Left colon (tissue), 2 donors: ENCODE data around the gene FOXF2. TPM values are rescaled to one million over a fixed set of nuclear protein-coding genes. Genes with fewer than 3 reads are reported as not detected.

Source experiments
- ATAC-seq: fragments of 200-7000 bp; cut with Tn5 transposase; one replicate; pipeline ENCODE4 v1.9.1; 2020; ENCODE audit warnings: mild to moderate bottlenecking, moderate library complexity
- DNase-seq, 2 donors: peaks; one replicate each; pipeline ENCODE4 v3.0.0-alpha.2; 2020
- intact Hi-C, 2 donors: fragments of 100-400 bp; cut with DNase I in 1 of 2; cut with micrococcal nuclease in 1 of 2; formaldehyde crosslinking; loops; one replicate each; pipeline versions ENCODE4 v1.11.2 to v1.14.0; 2022; cut with DNase I, micrococcal nuclease
- total RNA-seq, 2 donors: library from RNA; stranded (reverse); fragmentation: NEBNext Ultra II Directional; extraction: Animal tissue kit (Norgen Biotek cat#: 25700); gene quantifications; one replicate each; pipeline ENCODE4 v1.2.1, GENCODE V29; 2021
- donor health status: DM: no; HTN: no; CAD: no.
- donor health status: DM: yes; HTN: yes; CAD: no.

The FOXF2 gene
- total RNA-seq, 2 donors from 2014 or later: 3.0 to 15.2 TPM

DNA sequence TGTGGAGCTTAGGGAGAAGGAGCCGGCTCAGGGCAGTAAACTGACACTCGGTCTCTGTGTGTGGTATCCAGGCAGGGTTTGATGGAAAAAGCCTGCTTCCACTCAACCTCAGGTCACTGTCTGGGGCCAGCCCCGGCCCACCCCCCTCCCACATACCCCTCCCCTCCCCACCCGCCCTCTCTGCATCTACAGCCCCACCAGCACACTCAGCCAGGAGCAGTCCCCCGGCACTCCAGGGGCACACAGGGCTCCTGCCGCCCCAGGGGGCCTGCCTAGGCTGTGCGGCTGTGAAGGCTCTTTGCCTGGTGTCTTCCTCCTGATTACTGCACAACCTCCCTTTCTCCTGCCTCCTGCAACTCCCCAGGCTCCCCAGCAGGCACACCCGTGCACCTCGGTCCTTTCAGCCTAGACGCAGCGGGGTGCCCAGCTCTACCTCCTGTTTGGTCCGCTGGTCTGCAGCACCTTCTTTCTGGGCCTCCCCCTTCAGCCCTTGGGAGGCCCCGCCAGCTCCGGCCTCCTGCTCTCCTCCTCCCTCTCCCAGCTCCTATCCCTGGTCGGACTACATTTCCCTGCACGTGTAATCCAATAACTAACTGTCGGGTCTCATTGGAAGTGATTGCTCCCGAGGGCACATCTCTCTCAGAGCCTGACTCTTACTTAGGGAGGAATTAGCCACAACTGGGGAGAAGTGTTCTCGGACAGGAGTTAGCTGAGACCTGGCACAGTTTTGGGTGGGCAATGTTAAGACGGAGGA is 1.3 kb upstream of the FOXF2 start:
- intact Hi-C loops: loop anchor here in 1 of 2 donors (10.0 kb wide), 1 partner anchor 663 kb away; no protein-coding TSS in a partner anchor
- DNase-seq: no peak
- no peak for ATAC-seq

DNA sequence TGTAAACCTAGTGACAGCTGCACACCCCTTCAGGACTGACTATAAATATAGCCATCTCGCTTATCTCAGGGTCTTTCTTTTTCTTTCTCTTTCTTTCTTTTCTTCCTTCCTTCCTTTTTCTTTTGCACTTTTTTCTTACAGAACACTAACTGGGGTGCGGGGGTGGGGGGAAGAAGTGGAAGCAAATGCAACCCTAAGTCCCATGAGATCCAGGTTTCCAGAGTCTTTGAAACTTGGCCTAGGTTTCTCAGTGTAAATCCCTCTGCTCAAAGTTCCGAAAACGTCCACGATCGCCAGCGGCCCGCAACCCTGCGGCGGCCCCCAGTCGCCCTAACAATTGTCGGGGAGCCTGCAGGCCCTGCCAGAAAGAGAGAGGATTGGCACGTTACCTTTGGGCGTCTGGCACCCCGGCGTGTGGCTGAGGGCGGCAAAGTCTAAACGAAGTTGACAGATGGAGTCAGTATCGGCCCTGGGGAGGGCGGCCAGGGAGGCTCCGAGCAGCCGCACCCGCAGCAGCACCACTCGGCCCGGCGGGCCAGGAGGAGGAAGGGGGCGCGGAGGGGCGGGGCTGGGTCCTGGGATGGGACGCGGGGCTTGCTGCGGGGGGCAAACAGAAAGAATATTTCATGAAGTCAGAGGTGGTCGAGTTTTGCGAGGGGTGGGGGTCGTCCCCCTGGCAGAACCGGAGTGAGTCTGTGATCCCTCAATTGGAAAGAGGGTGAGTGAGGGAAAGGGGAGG is 577 bp upstream of the FOXF2 start:
- DNase-seq (no peak), ATAC-seq (no peak)
- intact Hi-C loops: loop anchor here in 1 of 2 donors (10.0 kb wide), 1 partner anchor 664 kb away; no protein-coding TSS in a partner anchor

DNA sequence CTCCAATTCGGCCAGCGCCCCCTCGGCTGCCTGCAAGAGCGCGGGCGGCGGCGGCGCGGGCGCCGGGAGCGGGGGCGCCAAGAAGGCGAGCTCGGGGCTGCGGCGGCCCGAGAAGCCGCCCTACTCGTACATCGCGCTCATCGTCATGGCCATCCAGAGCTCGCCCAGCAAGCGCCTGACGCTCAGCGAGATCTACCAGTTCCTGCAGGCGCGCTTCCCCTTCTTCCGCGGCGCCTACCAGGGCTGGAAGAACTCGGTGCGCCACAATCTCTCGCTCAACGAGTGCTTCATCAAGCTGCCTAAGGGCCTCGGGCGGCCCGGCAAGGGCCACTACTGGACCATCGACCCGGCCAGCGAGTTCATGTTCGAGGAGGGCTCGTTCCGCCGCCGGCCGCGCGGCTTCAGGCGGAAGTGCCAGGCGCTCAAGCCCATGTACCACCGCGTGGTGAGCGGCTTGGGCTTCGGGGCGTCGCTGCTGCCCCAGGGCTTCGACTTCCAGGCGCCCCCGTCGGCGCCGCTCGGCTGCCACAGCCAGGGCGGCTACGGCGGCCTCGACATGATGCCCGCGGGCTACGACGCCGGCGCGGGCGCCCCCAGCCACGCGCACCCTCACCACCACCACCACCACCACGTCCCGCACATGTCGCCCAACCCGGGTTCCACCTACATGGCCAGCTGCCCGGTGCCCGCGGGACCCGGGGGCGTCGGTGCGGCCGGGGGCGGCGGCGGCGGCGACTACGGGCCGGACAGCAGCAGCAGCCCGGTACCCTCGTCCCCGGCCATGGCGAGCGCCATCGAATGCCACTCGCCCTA is 963 bp downstream of the FOXF2 start:
- intact Hi-C loops: no loop called here
- DNase-seq (no peak), ATAC-seq (peak; percentile 33)

DNA sequence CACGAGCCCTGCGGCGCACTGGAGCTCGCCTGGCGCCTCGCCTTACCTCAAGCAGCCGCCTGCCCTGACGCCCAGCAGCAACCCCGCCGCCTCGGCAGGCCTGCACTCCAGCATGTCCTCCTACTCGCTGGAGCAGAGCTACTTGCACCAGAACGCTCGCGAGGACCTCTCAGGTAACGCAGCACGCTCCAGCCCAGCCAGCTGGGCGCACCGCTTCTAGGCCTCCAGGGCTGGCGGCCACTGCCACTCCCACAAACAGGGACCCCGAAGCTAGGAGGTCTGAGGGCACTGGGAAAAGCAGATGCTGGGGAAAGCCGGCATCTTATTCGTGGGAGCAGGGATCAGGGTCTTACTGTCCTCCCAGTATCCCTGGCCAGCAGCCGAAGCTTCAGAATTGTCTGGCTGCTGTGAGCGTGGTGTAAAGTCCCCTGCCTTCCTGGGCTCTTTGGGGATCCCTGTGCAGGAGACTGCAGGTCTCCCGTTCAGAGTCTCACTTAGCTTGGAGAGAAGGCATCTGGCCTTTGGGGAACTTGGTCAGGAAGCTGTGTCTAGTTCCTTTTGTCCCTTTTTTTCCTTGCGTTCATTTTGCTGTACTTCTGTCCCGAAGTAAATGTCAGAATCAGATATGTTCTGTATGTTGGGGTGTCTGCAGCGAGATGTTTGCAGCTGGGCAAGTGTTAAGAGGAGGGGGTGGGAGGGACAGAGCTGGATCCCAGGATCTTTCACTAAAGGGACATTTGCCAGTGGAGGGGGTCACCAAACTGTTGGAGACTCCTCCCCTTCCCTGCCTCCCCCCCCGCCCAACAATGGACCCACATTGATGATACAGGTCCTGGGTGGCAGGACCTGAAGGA is 1.8 kb downstream of the FOXF2 start:
- intact Hi-C loops: no loop called here
- no peak for DNase-seq
- no peak for ATAC-seq

- no peak for ATAC-seq
- DNase-seq: no peak
- intact Hi-C loops: no loop called here
These were observed 2.5 kb downstream of the FOXF2 start for GRCh38 chr6:1391800-1392309.

DNA sequence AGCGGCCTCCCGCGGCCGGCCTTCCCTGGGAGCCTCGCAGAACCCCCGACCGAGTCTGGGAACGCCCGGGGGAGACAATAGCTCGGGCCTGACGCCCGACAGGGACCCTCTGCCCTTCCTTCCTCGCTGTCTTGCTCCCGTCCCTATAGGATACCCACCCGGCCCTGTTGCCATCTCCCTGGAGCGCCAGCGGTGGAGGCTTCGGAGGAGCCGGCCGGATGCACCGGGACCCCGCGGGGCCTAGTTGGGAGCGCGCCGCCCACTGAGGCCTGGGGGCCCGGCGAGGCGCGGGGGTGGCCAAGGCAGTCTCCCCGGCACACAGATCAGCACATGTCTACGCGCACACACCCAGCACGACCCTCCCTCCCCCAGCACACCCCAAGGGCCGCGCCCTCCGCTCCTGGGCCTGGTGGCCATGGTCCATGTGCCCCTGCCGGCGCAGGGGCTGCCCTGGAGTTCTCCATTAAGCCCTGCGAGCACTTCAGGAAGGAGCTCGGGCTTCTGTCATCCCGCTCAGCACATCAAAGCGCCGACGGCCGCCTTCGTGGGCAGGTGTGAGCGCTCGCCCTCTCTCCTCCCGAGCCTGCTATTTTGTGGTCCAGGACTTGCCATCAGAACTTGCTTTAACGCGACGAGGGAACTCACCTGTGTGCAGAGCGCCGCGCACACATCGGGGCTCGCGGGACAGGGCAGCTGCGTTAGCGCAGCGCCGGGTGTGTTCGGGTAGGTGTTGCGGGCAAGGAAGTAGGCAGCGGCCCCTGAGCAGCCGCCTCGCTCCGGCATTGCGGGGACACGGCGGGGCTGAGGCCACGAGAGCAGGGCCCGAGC is 3.7 kb downstream of the FOXF2 start:
- intact Hi-C loops: no loop called here
- ATAC-seq (no peak), DNase-seq (no peak)

DNA sequence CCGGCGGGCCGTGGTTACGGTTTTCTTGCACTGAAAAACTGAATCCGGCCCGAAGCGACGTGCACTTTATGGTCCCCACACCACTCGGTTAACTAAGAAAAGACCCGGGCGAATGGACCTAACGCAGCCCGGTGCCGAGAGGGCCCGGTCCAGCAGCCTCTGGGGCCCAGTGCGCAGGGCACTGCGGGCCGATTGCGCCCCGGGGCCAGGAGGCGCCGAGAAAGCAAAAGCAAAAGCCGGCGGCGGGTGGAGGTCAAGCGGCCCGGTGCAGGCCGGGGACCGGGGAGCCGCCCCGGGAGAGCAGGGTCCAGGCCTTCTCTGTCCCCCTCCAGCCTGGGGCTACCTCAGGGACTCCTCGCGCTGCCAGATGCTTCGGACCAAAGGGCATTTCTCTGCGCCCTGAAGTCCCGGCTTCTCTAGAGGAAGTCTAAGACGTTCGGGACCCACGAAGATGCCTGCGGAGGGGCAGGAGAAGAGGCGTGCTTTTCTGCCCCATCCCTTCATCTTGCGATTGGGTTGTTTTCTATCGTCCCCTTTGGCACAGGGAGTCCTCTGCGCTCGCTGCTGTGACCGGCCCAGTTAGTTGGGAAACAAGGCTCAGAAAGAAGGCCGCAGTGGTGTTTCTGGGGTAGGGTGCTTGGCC is 4.4 kb downstream of the FOXF2 start:
- intact Hi-C loops: no loop called here
- DNase-seq (no peak), ATAC-seq (no peak)

- ATAC-seq (no peak), DNase-seq (no peak)
- intact Hi-C loops: loop anchor here in 1 of 2 donors (5.0 kb wide), 1 partner anchor 797 kb away; no protein-coding TSS in a partner anchor
These were observed 5.4 kb downstream of the FOXF2 start for GRCh38 chr6:1394514-1395463.

DNA sequence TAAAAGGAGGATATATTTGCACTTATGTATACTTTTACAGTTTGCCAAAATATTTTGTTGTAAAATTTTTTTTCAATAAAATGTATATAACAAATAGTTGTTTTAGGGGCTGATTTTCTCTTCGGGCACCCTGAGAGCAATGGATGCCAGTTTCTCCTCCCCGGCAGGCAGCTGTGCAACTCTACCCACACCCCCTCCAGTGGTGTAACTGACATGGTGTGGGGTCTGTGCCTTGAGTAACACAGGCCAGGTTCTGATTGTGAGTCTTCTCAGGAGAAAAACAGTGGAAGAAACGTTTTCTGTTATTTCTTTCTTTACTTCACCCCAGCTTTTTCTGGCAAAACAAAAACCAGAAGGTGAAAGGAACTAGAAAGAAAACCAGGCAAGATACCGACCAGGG is 6.1 kb downstream of the FOXF2 start:
- ATAC-seq (no peak), DNase-seq (no peak)
- intact Hi-C loops: loop anchor here in 1 of 2 donors (5.0 kb wide), 1 partner anchor 798 kb away; no protein-coding TSS in a partner anchor

DNA sequence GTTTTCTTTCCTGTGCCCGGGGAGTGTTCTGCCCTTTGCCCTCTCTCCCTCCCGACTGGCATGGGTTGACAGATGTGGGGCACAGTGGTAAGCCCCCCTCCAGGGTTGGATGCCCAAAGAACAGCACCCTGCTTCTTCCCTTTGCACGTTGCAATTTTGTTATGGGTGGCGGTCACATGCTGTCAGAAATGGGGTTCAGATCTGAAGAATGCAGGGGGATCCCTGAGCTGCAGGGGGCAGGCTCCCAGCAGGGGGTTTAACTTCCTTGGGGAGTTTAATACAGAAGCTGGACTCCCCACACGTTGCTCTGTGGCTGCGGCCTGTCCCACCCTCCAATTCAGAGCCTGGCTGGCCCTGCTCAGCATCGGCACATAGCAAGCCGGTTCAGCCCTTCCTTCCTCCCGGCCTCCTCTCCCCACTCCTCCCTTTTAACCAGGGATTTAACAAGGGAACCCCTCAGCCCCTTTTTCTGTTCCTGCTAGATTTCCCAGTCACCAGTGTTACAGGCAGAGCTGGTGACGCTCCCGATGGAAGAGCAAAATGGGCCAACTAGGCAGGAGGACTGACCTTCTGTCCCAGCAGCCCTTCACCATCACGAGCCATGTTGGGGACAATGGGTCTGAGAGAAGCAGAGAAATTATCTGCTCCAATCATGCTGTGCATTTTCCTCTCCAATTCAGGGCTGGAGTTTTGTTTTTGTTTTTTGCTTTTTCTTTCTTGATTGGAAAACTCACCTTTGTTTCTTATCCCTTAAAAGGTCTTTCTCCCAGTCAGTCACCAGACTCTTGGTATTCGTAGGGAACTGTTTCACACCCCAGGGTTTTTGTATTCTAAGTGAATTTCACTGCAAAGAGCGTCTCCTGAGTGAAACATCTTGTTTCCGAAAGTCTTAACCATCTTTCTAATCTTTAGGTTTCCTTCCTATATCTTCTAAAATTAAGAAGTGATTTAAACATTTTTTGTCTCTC is 6.8 kb downstream of the FOXF2 start:
- DNase-seq: no peak
- intact Hi-C loops: loop anchor here in 1 of 2 donors (5.0 kb wide), 1 partner anchor 799 kb away; no protein-coding TSS in a partner anchor
- no peak for ATAC-seq

- intact Hi-C loops: loop anchor here in 1 of 2 donors (5.0 kb wide), 1 partner anchor 800 kb away; no protein-coding TSS in a partner anchor
- DNase-seq (peak; percentile 52 to 74), ATAC-seq (peak; percentile 71)
These were observed 7.8 kb downstream of the FOXF2 start for GRCh38 chr6:1396952-1397868.

- DNase-seq: no peak
- ATAC-seq: no peak
- intact Hi-C loops: loop anchor here in 1 of 2 donors (5.0 kb wide), 1 partner anchor 802 kb away; no protein-coding TSS in a partner anchor
These were observed 9.9 kb downstream of the FOXF2 start for GRCh38 chr6:1399085-1399780.
